Measurements from ENCODE around the gene NFASC.

Gene NFASC

DNA sequence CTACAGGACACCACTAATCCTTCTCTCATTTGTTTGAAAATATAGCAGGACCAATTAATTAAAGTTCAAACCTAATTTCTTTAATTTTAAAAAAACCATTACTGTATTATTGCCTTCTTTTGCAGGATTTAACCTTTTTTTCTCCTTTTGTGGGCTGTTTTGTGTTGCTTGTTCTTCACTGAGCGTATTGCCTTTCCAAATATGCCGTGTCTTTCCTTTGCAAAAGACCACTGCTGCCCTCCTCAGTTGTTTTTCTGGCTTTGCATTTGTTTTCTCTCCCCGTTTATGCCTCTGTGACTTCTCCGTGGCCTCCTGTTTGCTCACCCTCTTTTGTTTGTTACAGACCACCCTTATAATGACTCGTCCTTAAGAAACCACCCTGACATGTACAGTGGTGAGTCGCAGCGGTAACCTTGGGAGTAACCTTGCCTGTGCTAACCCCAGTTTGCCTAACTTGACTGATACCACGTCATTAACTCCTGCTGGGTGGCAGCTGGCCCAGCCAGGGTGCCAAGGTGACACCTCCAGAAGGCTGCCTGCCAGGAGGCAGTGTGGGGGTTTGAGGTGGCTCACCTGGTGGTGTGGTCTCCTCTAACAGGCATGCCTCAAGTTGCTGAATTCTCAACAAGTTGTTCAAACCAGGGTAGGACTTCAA is 91.2 kb downstream of the NFASC start:
- no peak for FAIRE-seq

DNA sequence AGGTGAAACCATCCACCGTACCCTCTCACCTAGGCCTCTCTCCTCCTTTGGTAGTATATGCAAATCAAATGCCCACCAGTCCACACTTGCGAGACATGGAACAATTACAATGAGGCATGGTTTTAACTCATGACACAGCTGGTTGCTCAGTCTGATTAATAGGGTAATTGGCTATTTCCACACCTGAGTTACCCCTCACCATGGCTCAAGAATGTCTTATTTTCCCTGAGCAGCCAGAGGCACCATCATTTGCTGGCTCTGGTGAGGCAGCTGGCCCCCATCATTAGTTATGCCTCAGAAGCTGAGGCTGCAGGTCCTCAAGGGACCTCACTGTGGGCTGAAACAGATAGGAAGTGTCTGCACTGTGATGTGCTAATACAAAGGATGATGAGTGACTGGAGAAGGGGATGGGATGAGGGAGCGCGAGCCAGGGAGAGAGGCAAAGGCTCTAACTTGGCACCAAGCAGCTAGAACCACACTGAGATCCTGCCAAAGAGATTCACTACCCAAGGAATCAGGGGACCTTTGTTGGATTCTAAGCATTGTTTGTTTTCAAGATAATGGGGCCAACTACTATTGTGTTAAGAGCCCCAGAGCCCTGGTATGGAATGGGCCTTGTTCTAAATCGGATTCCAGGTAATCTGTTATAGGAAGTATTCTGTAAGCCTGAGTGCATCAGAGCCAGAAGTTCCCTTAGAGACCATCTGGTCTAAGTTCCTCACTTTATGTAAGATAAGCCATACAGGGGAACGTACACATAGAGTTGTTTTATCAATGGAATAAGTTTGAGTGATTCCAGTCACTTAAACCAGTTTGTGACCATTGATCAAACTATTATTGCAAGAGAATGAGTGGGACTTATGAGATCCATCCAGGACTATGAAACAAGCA is 92.3 kb downstream of the NFASC start:
- FAIRE-seq = no peak

DNA sequence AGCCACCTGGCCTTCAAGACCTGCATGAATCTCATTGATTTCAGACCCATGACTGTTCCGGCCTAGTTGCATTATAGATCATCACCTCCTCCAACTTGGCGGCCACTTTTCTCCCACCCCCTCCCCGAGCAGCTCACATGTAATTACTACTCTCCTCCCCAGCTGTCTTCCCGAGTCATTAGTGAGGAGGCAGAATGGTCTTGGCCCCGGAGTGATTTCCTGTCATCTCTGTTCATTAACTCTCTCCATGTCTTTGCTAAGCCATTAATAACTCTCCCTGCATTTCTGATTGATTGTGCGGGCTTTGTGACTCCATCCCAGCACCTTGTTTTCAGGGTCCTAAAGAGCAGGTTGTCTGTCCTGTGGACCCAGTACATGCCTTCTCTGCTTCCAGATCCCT is 96.8 kb downstream of the NFASC start:
- FAIRE-seq = no peak

DNA sequence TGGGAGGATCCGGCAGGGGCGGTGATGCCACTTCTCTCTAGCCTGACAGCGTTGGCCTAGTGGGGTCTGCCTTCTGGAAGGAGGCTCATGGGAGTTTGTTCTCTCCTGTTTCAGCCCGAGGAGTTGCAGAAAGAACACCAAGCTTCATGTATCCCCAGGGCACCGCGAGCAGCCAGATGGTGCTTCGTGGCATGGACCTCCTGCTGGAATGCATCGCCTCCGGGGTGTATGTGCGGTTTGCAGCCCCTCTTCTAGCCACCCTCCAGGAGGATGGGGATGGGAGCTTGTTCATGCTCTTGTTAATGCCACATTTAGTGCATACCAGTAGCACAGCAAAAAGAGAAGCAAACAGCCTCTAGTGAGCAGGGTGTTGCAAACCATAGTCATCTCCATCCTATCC is 97.5 kb downstream of the NFASC start:
- FAIRE-seq = no peak

DNA sequence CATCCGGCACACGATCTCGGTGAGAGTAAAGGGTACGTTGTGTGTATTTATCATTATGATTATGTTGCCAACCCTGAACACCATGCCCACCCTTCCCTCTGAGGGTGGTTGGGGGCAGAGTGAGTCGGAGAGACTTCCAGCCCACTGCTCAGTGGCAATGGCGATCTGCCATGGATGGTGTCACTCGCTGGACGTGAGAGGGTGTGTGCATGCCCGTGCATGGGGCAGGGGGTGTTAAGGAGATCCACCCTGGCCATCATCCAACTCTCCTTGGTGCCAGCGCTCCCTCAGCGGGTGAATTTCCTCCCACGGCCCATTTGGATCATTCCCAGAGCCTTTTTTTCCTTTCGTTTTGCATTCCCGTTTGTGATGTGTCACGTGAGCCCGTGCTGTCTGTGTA is 98.3 kb downstream of the NFASC start:
- FAIRE-seq = no peak

DNA sequence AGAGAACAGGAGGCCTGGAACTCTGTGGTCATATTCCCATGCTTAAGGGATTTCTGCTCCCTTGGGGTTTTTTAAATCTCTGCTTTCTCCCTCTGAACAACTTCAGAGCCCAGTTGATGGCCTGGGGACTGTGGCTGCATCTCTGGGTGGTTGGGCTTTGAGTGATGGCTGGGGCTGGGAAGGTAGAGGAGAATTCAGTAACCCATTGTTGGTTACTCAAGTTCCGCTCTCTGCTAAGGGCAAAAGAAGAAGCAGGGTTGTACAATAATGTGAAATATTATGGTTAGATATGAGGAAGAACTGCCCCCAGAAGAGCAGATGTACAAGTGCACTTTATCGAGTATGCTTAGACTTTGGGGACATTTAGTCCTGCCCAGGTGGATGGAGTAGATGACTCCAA is 100.3 kb downstream of the NFASC start:
- FAIRE-seq = no peak

DNA sequence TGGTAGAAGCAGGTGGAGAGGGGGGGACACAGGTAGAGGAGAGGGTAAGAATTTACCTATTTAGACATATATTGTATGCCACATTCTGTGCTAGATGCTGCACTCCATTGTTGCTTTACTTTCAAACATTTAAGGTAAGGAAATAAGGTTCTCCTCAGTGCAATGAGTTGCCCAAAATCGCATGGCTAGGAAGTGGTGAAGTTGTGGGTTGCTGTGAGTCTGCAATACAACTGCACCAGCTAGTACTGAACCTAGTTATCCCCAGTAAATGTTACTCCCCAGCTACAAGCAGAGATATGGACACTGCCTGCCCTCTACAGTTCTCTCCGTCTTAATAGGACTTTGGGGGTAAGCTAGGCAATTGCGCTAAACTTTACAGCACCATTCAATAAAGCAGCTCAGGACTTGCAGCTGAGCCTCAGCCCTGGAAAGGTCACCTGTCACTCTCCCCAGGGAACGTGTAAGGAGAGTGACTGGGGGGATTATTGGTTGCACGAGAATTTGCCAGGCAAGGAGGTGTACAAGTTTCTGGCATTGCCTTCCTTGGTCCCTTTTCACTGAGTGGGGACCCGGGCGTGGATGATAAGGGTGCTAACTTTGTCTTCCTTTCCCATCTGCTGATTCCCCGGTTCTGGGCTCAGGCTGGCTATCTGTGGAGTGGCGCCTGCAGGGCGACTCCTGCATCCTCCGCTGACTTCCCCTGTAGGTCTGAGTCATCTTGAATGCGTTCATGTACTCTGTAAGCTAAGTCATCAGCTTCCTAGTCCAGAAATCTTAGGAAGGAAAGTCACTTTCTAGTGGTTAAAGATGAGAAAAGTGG is 101.1 kb downstream of the NFASC start:
- FAIRE-seq = no peak

DNA sequence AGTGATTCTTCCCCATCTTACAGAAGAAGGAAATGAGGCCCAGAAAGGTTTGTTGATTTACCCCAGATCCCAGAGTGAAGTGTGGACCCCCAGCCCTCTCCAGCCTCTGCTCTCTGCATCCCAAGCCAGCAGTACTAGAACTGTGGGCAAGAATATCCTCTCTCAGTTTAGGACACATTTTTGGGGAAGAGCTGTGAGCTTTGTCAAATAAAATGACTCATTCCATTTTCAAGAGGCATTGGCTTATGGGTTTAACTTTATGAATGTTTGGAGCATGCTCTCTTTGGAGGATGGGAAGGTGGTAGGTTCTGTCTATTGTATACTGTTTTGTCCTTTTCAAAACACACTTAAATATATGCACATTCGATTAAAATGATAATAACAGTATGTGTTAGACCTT is 101.8 kb downstream of the NFASC start:
- no peak for FAIRE-seq

DNA sequence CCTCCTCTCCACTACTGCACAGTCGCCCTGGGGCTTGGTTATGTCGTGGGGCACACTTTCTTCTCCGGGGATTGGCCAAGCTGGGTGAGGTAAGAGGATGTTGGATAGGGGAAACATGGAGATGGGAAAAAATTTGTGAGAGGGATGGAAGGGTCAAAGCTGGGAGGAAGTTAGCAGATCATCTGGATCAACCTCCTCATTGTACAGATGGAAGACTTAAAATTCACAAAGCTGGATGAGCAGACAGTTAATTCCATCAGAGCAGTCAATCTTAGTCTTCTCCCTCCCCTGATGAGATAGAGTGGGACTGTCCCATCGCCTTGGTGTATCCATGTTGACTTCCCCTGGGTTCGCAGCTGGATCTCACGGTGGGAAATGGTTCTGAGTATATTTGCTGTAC is 102.8 kb downstream of the NFASC start:
- FAIRE-seq = no peak

DNA sequence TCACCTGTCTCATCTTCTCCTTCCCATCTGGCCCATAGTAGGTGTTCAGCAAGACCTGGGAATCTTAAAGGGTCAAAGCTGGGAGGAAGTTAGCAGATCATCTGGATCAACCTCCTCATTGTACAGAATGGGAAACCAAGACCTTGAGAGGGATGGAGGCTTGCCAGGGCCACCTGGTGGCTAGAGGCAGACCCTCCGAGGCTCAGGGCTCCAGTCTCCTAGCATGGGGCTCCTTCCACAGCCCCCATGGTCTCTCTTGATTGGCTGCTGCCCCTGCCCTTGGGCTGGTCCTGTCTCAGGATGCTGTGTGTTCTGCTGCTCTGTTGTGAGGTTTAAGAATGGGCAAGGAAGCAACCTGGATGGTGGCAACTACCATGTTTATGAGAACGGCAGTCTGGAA is 103.7 kb downstream of the NFASC start:
- FAIRE-seq = no peak

DNA sequence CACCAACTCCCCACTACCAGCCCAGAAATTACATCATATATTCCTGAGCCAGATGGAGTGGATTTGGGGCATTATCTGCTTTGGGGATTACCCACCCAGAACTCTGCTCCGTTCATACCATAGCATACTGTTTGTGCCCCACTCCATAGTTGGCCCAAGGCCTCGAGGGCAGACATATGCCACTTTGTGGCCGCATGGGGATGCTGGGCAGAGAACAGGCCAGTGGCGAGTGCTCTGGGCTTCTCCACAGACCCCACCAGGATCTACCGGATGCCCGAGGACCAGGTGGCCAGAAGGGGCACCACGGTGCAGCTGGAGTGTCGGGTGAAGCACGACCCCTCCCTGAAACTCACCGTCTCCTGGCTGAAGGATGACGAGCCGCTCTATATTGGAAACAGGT is 104.4 kb downstream of the NFASC start:
- FAIRE-seq = no peak

DNA sequence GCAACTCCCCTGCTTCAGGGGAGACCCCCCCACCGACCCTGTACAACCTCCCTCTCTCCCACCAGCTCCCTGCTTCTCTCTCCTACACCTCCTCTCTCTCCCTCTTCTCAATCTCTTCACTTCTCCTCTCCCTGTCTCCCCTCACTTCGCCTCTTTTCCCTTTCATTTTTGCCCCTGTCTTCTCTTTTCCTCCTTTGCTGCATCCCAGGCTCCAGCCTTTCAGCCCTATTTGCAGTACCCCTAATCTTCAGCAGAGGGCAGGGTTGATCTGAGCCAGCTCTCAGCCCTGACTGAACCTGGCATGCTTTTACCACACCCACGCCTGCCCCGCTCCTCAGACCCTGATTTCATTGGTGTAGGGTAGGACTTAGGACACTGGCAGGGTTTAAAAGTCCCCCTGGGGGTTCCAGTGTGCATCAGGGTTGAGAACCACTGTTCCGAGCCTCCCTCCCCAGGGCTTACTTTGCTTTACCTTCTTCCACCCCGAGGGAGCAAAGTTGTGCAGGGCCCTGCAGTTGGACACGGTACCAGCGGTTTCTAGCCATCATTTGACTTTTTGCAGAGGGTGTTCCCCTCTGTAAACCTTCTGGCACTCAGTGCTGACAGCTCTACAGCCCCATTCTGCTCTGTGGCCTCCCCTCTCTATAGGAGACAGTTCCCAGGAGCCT is 105.0 kb downstream of the NFASC start:
- no peak for FAIRE-seq

DNA sequence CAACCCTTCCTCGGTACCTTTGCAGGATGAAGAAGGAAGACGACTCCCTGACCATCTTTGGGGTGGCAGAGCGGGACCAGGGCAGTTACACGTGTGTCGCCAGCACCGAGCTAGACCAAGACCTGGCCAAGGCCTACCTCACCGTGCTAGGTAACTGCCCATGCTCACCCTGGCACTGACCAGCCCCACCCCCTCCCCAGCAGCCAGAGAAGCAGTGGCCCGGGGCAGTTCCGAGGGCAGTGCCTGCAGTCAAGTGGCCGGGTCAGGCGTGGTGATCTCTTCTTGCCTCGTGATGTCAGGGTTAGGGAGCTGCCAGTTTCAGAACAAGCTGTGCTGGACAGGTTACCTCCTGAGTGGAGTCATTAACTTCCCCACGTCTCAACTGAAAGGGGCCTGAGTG is 106.0 kb downstream of the NFASC start:
- FAIRE-seq = no peak

DNA sequence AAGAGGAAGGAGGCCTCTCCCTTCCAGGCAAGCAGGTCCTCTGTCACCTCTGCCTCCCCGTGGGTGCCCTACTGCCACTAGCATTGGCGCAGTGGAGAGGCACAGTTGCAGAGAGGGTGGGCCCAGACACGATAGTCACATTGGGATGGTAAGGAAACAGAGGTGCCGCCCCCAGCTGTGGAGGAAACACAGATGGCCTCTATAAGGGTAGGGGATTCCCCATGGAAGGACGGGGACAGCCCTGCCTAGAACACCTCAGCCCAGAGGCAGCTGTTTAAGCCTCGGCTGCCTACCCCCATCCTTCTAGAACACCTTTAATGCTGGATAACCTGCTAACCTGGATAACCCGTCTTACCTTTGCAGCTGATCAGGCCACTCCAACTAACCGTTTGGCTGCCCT is 106.7 kb downstream of the NFASC start:
- FAIRE-seq = no peak

DNA sequence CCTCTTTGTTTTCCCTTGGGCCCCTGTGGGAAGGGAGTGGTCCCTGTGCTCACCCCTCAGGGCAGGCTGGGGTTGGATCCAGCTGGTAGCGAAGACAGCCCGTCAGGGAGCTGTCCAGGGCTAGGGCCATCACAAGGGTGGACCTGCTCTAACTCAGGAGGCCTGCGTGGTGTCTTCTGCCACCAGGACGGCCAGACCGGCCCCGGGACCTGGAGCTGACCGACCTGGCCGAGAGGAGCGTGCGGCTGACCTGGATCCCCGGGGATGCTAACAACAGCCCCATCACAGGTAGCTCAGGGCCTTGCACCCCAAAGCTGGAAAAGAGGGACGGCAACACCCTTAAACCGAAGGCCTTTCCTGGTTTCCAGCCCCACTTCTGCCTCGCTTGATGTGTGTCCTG is 108.1 kb downstream of the NFASC start:
- FAIRE-seq = no peak

DNA sequence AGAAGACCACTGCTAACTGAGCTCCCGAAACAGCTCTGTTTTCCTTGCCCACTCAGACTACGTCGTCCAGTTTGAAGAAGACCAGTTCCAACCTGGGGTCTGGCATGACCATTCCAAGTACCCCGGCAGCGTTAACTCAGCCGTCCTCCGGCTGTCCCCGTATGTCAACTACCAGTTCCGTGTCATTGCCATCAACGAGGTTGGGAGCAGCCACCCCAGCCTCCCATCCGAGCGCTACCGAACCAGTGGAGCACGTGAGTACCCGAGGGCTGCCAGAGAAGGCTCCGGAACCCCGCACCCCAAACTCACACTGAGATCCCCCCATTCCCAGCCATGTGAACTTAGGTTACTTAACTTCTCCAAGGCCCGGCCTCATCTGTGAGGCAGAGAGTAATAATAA is 108.6 kb downstream of the NFASC start:
- FAIRE-seq = no peak

DNA sequence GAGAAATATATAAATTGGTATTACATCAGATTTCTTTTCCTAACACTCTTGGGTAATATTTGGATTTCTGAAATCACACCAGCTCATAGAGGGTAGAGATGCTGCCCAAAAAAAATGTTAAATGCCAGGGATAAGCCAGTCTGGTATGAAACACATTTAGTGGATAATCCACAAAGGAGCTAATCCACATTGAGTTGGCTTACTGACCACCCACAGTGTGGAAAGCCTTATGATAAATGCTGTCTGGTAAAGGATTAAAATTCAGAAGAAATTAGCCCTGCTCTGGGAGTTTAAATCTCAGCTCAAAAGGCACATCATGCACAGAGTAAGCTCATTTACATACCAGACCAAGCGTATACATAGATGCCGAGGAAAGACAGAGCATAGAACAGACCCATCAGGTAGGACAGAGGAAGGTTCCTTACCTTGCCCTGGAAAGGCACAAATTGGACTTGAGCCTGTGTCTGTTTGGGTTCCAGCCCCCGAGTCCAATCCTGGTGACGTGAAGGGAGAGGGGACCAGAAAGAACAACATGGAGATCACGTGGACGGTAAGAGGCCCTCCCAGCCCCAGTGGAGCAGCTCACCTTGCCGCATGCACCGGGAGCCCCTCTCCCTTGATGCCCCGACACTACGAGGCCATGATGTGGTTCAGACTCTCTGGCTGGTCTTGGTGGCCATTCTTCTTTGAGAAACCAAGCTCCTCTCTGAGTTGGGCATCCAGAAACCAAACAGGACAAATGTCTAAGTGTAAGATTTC is 109.4 kb downstream of the NFASC start:
- no peak for FAIRE-seq

DNA sequence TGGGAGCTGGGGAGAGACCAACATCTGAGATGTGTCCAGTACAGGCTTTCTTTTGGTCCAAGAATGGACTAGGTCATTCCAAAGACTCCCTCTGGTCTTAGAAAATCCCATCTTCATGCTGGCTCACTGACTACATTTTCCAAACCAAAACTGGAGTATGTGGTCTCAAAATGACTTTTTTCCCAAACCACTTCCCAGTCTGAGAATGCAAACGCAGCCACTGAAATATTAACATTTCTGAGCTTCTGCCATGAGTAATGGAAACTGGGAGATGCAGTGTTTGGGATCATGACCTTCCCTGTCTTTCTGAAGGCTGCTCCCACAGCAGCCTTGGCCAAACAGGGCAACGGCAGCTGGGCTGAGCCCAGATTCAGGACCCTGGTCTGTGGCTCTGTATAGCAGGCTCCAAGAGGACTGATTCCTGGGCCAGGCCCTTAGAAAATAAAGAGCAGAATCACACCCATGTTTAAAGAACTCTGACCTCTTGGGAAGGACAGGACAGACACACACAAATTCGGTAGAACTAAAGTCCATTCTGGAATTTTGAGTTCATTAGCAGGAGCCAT is 110.3 kb downstream of the NFASC start:
- no peak for FAIRE-seq

DNA sequence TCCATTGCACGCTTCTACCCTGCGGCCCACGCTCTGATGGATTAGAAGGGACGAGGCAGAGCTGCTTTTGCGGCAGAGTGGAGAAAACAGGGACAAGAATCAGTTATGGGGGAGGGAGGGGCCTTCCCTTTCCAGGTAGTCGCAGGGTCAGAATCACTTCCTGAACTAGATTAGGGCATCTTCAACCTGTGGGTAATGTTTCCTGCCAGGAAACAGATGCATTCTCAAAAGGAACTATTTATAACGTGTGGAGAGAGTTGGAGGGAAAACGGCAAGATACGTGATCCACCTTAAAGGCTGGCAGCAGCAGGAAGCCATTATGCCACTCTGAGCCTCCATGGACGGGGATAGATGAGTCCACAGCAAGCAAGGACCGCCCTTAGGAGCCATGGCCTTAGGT is 112.5 kb downstream of the NFASC start:
- FAIRE-seq = no peak

DNA sequence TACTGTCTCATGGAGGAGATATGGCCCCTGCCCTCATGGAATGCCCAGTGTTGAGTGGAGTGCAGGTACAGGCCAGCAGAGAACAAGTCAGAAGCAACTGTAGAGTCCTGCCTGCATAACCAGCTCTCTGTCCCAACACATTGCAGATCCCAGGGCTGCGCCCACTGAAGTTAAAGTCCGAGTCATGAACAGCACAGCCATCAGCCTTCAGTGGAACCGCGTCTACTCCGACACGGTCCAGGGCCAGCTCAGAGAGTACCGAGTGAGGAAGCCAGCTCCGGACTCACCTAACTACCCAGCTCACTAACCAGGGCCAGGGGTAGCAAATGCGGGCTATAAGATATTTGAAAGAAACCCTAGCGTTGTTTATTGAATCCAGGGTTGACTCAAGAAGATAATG is 113.2 kb downstream of the NFASC start:
- FAIRE-seq = no peak

DNA sequence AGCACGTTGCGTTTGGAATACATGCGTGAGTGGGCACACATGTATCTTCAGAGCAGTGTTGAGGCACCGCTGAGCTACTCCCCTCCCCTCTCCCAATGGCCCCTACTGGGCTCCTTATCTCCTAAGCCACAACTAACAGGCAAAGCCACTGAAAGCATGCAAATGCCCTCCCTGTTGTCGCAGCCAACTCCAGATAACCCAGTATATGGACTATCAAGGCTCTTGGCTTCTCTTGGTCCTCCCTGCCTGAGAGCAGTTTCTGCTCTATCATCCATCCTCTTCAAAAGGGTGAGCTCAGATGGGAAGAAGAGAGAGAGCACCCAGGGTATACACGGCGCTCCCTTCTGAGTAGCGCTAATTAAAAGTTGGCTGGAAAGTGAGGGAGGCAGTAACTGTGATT is 113.8 kb downstream of the NFASC start:
- FAIRE-seq = no peak

DNA sequence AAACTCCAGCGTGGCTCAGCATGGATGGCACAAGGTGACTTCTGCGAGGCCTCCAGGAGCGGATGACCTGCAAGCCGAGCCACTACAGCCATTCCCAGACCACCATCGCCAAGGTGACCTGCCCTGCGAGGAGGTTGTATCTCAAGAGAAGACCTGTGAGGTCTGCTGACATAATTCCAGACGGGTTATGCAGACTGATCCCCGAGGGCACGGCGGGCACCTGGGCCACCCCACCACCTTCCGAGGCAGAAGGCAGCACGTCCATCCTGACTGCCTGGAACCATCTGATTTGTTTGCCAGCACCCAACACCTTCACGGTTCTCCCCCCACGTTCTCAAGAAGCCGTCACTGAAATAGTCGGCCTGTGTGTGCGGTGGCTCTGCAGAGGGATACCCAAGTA is 115.5 kb downstream of the NFASC start:
- no peak for FAIRE-seq

Data from endometrium (tissue), 2 donors.